ENCODE data around the gene ALAS1. TPM values are rescaled to one million over a fixed set of nuclear protein-coding genes. Genes with fewer than 3 reads are reported as not detected.

ALAS1 gene
- total and polyA plus RNA-seq, 2 experiments from 2014 or later, result 17.8 to 42.8 TPM

DNA sequence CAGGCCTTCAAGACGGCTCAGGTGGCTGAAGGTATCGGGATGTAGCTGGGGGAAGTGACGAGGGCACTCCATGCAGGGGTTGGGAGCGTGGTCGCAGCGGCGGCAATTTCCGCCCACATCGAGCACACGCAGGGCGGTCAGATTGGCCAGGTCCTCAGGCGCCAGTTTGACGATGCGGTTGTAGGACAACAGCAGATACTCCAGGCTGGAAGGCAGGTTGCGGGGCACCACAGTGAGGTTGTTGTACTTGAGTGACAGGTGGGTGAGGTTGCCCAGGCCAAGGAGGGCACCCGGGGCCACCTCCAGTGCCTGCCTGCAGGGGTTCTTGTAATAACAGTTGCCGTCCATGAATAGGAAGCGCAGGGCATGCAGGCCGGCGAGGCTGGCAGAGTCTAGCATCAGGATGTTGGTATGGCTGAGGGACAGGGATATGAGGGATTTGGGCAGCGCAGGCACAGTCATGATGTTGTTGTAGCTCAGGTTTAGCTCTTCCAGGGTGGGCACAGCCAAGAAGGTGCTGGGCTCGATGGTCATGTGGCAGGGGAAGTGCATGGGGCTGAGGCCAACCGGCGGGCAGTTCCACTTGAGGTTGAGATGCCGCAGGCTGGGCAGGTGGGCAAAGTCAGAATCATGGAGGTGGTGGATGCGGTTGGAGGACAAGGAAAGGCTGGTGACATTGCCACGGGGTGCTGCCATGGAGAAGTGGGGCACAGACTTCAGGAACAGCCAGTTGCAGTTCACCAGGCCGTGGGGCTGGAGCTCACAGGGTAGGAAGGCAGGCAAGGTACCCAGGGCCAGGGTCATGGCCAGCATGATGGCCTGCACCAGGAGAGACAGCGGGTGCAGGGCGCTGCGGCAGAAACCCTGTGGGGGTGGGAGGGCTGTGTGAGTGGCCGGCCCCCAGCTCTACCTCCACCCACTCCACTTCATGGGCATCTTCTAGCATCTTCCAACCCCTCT, 25.8 kb downstream of the ALAS1 start (continued):
- TF ChIP-seq, protein P1, sequence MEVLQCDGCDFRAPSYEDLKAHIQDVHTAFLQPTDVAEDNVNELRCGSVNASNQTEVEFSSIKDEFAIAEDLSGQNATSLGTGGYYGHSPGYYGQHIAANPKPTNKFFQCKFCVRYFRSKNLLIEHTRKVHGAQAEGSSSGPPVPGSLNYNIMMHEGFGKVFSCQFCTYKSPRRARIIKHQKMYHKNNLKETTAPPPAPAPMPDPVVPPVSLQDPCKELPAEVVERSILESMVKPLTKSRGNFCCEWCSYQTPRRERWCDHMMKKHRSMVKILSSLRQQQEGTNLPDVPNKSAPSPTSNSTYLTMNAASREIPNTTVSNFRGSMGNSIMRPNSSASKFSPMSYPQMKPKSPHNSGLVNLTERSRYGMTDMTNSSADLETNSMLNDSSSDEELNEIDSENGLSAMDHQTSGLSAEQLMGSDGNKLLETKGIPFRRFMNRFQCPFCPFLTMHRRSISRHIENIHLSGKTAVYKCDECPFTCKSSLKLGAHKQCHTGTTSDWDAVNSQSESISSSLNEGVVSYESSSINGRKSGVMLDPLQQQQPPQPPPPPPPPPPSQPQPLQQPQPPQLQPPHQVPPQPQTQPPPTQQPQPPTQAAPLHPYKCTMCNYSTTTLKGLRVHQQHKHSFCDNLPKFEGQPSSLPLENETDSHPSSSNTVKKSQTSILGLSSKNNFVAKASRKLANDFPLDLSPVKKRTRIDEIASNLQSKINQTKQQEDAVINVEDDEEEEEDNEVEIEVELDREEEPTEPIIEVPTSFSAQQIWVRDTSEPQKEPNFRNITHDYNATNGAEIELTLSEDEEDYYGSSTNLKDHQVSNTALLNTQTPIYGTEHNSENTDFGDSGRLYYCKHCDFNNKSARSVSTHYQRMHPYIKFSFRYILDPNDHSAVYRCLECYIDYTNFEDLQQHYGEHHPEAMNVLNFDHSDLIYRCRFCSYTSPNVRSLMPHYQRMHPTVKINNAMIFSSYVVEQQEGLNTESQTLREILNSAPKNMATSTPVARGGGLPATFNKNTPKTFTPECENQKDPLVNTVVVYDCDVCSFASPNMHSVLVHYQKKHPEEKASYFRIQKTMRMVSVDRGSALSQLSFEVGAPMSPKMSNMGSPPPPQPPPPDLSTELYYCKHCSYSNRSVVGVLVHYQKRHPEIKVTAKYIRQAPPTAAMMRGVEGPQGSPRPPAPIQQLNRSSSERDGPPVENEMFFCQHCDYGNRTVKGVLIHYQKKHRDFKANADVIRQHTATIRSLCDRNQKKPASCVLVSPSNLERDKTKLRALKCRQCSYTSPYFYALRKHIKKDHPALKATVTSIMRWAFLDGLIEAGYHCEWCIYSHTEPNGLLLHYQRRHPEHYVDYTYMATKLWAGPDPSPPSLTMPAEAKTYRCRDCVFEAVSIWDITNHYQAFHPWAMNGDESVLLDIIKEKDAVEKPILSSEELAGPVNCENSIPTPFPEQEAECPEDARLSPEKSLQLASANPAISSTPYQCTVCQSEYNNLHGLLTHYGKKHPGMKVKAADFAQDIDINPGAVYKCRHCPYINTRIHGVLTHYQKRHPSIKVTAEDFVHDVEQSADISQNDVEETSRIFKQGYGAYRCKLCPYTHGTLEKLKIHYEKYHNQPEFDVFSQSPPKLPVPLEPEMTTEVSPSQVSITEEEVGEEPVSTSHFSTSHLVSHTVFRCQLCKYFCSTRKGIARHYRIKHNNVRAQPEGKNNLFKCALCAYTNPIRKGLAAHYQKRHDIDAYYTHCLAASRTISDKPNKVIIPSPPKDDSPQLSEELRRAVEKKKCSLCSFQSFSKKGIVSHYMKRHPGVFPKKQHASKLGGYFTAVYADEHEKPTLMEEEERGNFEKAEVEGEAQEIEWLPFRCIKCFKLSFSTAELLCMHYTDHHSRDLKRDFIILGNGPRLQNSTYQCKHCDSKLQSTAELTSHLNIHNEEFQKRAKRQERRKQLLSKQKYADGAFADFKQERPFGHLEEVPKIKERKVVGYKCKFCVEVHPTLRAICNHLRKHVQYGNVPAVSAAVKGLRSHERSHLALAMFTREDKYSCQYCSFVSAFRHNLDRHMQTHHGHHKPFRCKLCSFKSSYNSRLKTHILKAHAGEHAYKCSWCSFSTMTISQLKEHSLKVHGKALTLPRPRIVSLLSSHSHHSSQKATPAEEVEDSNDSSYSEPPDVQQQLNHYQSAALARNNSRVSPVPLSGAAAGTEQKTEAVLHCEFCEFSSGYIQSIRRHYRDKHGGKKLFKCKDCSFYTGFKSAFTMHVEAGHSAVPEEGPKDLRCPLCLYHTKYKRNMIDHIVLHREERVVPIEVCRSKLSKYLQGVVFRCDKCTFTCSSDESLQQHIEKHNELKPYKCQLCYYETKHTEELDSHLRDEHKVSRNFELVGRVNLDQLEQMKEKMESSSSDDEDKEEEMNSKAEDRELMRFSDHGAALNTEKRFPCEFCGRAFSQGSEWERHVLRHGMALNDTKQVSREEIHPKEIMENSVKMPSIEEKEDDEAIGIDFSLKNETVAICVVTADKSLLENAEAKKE (CRISPR knock-in tag; IDR thresholded peaks at IDR 0.05), result no peak
- TF ChIP-seq EZH2phosphoT487 (IDR thresholded peaks at IDR 0.05; ENCODE audit: unreplicated experiment) (no peak), STAT1 (IDR thresholded peaks at IDR 0.05; ENCODE audit: unreplicated experiment) (no peak), ZNF114 (CRISPR knock-in tag; IDR thresholded peaks at IDR 0.05) (no peak), EZH2 (IDR thresholded peaks at IDR 0.05; ENCODE audit: low read depth, unreplicated experiment) (no peak), POLR2AphosphoS5 (IDR thresholded peaks at IDR 0.05; ENCODE audit: low read depth) (no peak), NANOG (IDR thresholded peaks at IDR 0.05; ENCODE audit: borderline replicate concordance) (no peak), ZNF331 (CRISPR knock-in tag; IDR thresholded peaks at IDR 0.05; ENCODE audit: low read depth) (no peak), JUNB (IDR thresholded peaks at IDR 0.05; ENCODE audit: unreplicated experiment) (no peak), CREB1 (CRISPR knock-in tag; IDR thresholded peaks at IDR 0.05; ENCODE audit: low read depth) (no peak)
- TF ChIP-seq, protein P2, sequence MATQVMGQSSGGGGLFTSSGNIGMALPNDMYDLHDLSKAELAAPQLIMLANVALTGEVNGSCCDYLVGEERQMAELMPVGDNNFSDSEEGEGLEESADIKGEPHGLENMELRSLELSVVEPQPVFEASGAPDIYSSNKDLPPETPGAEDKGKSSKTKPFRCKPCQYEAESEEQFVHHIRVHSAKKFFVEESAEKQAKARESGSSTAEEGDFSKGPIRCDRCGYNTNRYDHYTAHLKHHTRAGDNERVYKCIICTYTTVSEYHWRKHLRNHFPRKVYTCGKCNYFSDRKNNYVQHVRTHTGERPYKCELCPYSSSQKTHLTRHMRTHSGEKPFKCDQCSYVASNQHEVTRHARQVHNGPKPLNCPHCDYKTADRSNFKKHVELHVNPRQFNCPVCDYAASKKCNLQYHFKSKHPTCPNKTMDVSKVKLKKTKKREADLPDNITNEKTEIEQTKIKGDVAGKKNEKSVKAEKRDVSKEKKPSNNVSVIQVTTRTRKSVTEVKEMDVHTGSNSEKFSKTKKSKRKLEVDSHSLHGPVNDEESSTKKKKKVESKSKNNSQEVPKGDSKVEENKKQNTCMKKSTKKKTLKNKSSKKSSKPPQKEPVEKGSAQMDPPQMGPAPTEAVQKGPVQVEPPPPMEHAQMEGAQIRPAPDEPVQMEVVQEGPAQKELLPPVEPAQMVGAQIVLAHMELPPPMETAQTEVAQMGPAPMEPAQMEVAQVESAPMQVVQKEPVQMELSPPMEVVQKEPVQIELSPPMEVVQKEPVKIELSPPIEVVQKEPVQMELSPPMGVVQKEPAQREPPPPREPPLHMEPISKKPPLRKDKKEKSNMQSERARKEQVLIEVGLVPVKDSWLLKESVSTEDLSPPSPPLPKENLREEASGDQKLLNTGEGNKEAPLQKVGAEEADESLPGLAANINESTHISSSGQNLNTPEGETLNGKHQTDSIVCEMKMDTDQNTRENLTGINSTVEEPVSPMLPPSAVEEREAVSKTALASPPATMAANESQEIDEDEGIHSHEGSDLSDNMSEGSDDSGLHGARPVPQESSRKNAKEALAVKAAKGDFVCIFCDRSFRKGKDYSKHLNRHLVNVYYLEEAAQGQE (IDR thresholded peaks at IDR 0.05; ENCODE audit: unreplicated experiment), result no peak
- TF ChIP-seq, protein P3, sequence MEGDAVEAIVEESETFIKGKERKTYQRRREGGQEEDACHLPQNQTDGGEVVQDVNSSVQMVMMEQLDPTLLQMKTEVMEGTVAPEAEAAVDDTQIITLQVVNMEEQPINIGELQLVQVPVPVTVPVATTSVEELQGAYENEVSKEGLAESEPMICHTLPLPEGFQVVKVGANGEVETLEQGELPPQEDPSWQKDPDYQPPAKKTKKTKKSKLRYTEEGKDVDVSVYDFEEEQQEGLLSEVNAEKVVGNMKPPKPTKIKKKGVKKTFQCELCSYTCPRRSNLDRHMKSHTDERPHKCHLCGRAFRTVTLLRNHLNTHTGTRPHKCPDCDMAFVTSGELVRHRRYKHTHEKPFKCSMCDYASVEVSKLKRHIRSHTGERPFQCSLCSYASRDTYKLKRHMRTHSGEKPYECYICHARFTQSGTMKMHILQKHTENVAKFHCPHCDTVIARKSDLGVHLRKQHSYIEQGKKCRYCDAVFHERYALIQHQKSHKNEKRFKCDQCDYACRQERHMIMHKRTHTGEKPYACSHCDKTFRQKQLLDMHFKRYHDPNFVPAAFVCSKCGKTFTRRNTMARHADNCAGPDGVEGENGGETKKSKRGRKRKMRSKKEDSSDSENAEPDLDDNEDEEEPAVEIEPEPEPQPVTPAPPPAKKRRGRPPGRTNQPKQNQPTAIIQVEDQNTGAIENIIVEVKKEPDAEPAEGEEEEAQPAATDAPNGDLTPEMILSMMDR (conservative IDR thresholded peaks at IDR 0.05; ENCODE audit: low read depth in 2 of 2), result no peak

Data from GM23338 (cell line).